A549 (cell line): ENCODE measurements around the gene KEL.

ENCODE experiments used
- CTCF ChIP-seq: fragments of >200 bp; sonication (Bioruptor Twin); formaldehyde crosslinking; IDR thresholded peaks from 3 replicates; pipeline ENCODE4 v1.5.1; 2016
- ELK1 ChIP-seq: fragments of 150-350 bp; IDR thresholded peaks from 2 replicates; pipeline ENCODE4 v1.6.1; 2014; ENCODE audit warnings: low read depth, mild to moderate bottlenecking, low read length
- HDAC2 ChIP-seq: fragments of 200-600 bp; sonication (generic); IDR thresholded peaks from 2 replicates; pipeline ENCODE4 v1.6.1; 2016
- MYC ChIP-seq: IDR thresholded peaks from 2 replicates; pipeline ENCODE4 v1.6.1; 2012; ENCODE audit warnings: mild to moderate bottlenecking, inconsistent platforms, low read length, improper control_type of control experiment, borderline replicate concordance
- TF ChIP-seq, protein P1 (sequence below): IDR thresholded peaks from 2 replicates; pipeline ENCODE4 v1.6.1; 2012; ENCODE audit warnings: low read depth, borderline replicate concordance

- TF ChIP-seq ELK1 (no peak), CTCF (no peak), MYC (no peak), HDAC2 (no peak)
- TF ChIP-seq, protein P1, sequence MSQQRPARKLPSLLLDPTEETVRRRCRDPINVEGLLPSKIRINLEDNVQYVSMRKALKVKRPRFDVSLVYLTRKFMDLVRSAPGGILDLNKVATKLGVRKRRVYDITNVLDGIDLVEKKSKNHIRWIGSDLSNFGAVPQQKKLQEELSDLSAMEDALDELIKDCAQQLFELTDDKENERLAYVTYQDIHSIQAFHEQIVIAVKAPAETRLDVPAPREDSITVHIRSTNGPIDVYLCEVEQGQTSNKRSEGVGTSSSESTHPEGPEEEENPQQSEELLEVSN: no peak
Observed at GRCh38 chr7:142919656-142920055, 42.5 kb downstream of the KEL start.
